ENCODE data around the gene CAND2.

Gene CAND2

DNA sequence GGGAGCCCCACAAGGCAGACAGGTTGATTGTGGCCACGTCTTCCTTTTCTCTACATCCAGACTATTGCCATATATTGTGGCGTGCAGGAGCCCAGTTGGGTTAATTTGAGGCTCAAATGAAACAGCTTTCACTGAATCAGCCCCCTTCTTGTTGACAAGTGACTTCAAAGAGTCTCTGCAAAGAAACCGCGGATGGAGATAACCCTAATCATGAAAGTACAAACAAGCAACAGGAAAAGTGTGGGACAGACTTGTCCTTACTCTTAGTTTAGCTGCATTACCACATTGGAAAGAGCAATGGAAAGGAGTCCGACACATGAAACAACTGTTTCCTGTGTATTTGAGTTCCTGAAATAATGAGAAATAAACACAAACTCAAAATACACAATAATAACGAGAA is 40.7 kb upstream of the CAND2 start:
- Histone ChIP-seq H3K4me3 (ENCODE audit: low read depth, low read length, poor library complexity, severe bottlenecking) (no peak overlapping the region), H3K79me2 (ENCODE audit: insufficient read depth, low read length) (no peaks in the 10 kb centered on the region), H3K9ac (ENCODE audit: low read length) (no peak overlapping the region), H3K27ac (ENCODE audit: low read depth, low read length, poor library complexity, severe bottlenecking) (no peak overlapping the region), H3K9me3 (ENCODE audit: low read length) (no peaks in the 10 kb centered on the region), H4K20me1 (ENCODE audit: insufficient read depth, low read length) (no peaks in the 10 kb centered on the region), H2AFZ (ENCODE audit: low read length) (no peak overlapping the region), H3F3A (ENCODE audit: insufficient read depth, low read length) (no peaks in the 10 kb centered on the region), H3K36me3 (ENCODE audit: insufficient read depth, low read length) (no peaks in the 10 kb centered on the region), H3K9me2 (ENCODE audit: low read depth, low read length) (no peaks in the 10 kb centered on the region), H3K27me3 (ENCODE audit: insufficient read depth, low read length) (peaks cover 9% of the 10 kb centered on the region; the same call in 1 of the 2 replicates), H3K4me1 (ENCODE audit: insufficient read depth, low read length, severe bottlenecking) (no peaks in the 10 kb centered on the region), H3K4me2 (ENCODE audit: low read length) (no peak overlapping the region)
- TF ChIP-seq, protein P1, sequence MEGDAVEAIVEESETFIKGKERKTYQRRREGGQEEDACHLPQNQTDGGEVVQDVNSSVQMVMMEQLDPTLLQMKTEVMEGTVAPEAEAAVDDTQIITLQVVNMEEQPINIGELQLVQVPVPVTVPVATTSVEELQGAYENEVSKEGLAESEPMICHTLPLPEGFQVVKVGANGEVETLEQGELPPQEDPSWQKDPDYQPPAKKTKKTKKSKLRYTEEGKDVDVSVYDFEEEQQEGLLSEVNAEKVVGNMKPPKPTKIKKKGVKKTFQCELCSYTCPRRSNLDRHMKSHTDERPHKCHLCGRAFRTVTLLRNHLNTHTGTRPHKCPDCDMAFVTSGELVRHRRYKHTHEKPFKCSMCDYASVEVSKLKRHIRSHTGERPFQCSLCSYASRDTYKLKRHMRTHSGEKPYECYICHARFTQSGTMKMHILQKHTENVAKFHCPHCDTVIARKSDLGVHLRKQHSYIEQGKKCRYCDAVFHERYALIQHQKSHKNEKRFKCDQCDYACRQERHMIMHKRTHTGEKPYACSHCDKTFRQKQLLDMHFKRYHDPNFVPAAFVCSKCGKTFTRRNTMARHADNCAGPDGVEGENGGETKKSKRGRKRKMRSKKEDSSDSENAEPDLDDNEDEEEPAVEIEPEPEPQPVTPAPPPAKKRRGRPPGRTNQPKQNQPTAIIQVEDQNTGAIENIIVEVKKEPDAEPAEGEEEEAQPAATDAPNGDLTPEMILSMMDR (IDR thresholded peaks at IDR 0.05; ENCODE audit: low read length) = no peak
- no peak for TF ChIP-seq EZH2 (IDR thresholded peaks at IDR 0.05; ENCODE audit: borderline replicate concordance, low read length)

DNA sequence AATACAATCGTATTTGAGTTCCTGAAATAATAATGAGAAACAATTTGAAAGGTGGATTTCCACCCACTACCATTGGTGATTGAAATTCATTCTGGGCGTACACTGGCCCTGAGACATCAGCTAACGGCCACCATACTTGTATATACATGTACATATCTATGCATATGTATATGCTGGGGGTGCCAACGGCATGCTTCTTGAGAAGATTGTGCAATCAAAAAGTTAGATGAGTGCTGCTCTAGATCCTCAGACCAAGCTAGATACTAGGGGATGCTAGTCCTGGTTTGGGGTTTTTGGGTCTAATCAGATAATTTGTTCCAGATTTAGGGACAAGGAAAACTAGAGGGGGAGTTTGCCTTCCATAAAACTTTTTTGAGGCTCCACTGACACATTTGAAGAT is 40.3 kb upstream of the CAND2 start:
- Histone ChIP-seq H3K9ac (ENCODE audit: low read length) (no peak overlapping the region), H3K9me3 (ENCODE audit: low read length) (no peaks in the 10 kb centered on the region), H3F3A (ENCODE audit: insufficient read depth, low read length) (no peaks in the 10 kb centered on the region), H3K27me3 (ENCODE audit: insufficient read depth, low read length) (peaks cover 9% of the 10 kb centered on the region; the same call in 1 of the 2 replicates), H3K4me1 (ENCODE audit: insufficient read depth, low read length, severe bottlenecking) (no peaks in the 10 kb centered on the region), H3K27ac (ENCODE audit: low read depth, low read length, poor library complexity, severe bottlenecking) (no peak overlapping the region), H3K36me3 (ENCODE audit: insufficient read depth, low read length) (no peaks in the 10 kb centered on the region), H3K4me2 (ENCODE audit: low read length) (no peak overlapping the region), H4K20me1 (ENCODE audit: insufficient read depth, low read length) (no peaks in the 10 kb centered on the region), H3K79me2 (ENCODE audit: insufficient read depth, low read length) (no peaks in the 10 kb centered on the region), H3K9me2 (ENCODE audit: low read depth, low read length) (no peaks in the 10 kb centered on the region), H3K4me3 (ENCODE audit: low read depth, low read length, poor library complexity, severe bottlenecking) (no peak overlapping the region), H2AFZ (ENCODE audit: low read length) (no peak overlapping the region)
- TF ChIP-seq EZH2 (IDR thresholded peaks at IDR 0.05; ENCODE audit: borderline replicate concordance, low read length) = no peak
- TF ChIP-seq, protein P1 (IDR thresholded peaks at IDR 0.05; ENCODE audit: low read length) = no peak

DNA sequence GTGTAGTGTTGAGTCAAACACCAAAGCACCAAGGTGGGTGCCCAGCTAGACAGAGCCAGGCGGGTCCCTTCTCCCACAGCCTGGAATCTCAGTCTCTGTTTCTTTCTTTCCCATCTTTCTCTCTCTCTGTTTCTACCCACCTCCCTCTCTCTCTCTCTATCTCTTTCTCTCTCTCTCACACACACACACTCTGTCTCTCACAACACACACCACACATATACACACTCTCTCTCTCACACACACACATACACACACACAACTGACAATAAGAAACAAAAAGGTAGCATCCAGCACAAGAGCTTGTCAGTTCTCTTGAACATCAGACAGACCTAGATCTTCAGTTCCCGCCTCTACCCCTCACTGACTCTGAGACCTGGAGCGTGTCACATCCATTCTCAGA is 39.8 kb upstream of the CAND2 start:
- no peaks in the 10 kb centered on the region for H3K79me2 ChIP-seq (ENCODE audit: insufficient read depth, low read length)
- no peaks in the 10 kb centered on the region for H4K20me1 ChIP-seq (ENCODE audit: insufficient read depth, low read length)
- peaks cover 9% of the 10 kb centered on the region; the same call in 1 of the 2 replicates for H3K27me3 ChIP-seq (ENCODE audit: insufficient read depth, low read length)
- H3K4me1 ChIP-seq (ENCODE audit: insufficient read depth, low read length, severe bottlenecking) = no peaks in the 10 kb centered on the region
- H3K4me3 ChIP-seq (ENCODE audit: low read depth, low read length, poor library complexity, severe bottlenecking) = no peak overlapping the region
- no peaks in the 10 kb centered on the region for H3K9me2 ChIP-seq (ENCODE audit: low read depth, low read length)
- no peak for TF ChIP-seq EZH2 (IDR thresholded peaks at IDR 0.05; ENCODE audit: borderline replicate concordance, low read length)
- TF ChIP-seq, protein P1 (IDR thresholded peaks at IDR 0.05; ENCODE audit: low read length) = no peak
- no peak overlapping the region for H3K4me2 ChIP-seq (ENCODE audit: low read length)
- no peaks in the 10 kb centered on the region for H3F3A ChIP-seq (ENCODE audit: insufficient read depth, low read length)
- no peak overlapping the region for H3K9ac ChIP-seq (ENCODE audit: low read length)
- no peaks in the 10 kb centered on the region for H3K9me3 ChIP-seq (ENCODE audit: low read length)
- no peak overlapping the region for H3K27ac ChIP-seq (ENCODE audit: low read depth, low read length, poor library complexity, severe bottlenecking)
- no peak overlapping the region for H2AFZ ChIP-seq (ENCODE audit: low read length)
- no peaks in the 10 kb centered on the region for H3K36me3 ChIP-seq (ENCODE audit: insufficient read depth, low read length)

Measured in OCI-LY1 (cell line).